Activated naive CD8-positive, alpha-beta T cell treated with anti-CD3 and anti-CD28 coated beads, Interleukin-2, amount 50 U/mL, for 24 hours (primary cell): Measurements from ENCODE around the gene IMP4.

Experiments
- ATAC-seq: fragments of 150-1000 bp; cut with Tn5 transposase; one replicate; pipeline ENCODE4 v1.10.0; 2021
- DNase-seq: peaks from one replicate; pipeline ENCODE4 v3.0.0; 2021
- H3K27ac Mint-ChIP-seq: one replicate; pipeline ENCODE4 v1.8.0; 2021; ENCODE audit warnings: mild to moderate bottlenecking, mixed read lengths
- H3K27me3 Mint-ChIP-seq: one replicate; pipeline ENCODE4 v1.8.0; 2021; ENCODE audit warnings: mixed read lengths
- H3K36me3 Mint-ChIP-seq: one replicate; pipeline ENCODE4 v1.8.0; 2021; ENCODE audit warnings: low read depth, mixed read lengths
- H3K4me1 Mint-ChIP-seq: one replicate; pipeline ENCODE4 v1.8.0; 2021; ENCODE audit warnings: mixed read lengths
- H3K4me3 Mint-ChIP-seq: one replicate; pipeline ENCODE4 v1.8.0; 2021; ENCODE audit warnings: mild to moderate bottlenecking, moderate library complexity, mixed read lengths
- H3K9me3 Mint-ChIP-seq: one replicate; pipeline ENCODE4 v1.8.0; 2021; ENCODE audit warnings: mixed read lengths

The IMP4 gene

GRCh38 chr2:130345091-130345490 lies 2.4 kb downstream of the IMP4 start:
- H3K9me3 Mint-ChIP-seq = no peaks in the 10 kb centered on the region
- no peak for ATAC-seq
- H3K27ac Mint-ChIP-seq = no peak overlapping the region
- DNase-seq = no peak
- H3K4me1 Mint-ChIP-seq = peaks cover 66% of the 10 kb centered on the region
- H3K36me3 Mint-ChIP-seq = peaks cover 58% of the 10 kb centered on the region
- H3K4me3 Mint-ChIP-seq = peak overlapping the region; percentile 100
- no peaks in the 10 kb centered on the region for H3K27me3 Mint-ChIP-seq

GRCh38 chr2:130345611-130346010 lies 2.9 kb downstream of the IMP4 start:
- Mint-ChIP-seq H3K36me3 (peaks cover 61% of the 10 kb centered on the region), H3K4me1 (peaks cover 61% of the 10 kb centered on the region), H3K9me3 (no peaks in the 10 kb centered on the region), H3K27me3 (no peaks in the 10 kb centered on the region), H3K27ac (no peak overlapping the region), H3K4me3 (peak overlapping the region; percentile 17)
- no peak for ATAC-seq
- no peak for DNase-seq

- DNase-seq (no peak), ATAC-seq (no peak)
- Mint-ChIP-seq H3K9me3 (no peaks in the 10 kb centered on the region), H3K27me3 (no peaks in the 10 kb centered on the region), H3K36me3 (peaks cover 62% of the 10 kb centered on the region), H3K27ac (peak overlapping the region; percentile 49), H3K4me3 (peak overlapping the region; percentile 14), H3K4me1 (peaks cover 57% of the 10 kb centered on the region)
Observed at GRCh38 chr2:130346041-130346740, 3.5 kb downstream of the IMP4 start.

- Mint-ChIP-seq H3K4me1 (peaks cover 54% of the 10 kb centered on the region), H3K4me3 (no peak overlapping the region), H3K27me3 (no peaks in the 10 kb centered on the region), H3K36me3 (peaks cover 62% of the 10 kb centered on the region), H3K27ac (peak overlapping the region; percentile 49), H3K9me3 (no peaks in the 10 kb centered on the region)
- no peak for ATAC-seq
- no peak for DNase-seq
Observed at GRCh38 chr2:130346741-130347066, 4.0 kb downstream of the IMP4 start.

GRCh38 chr2:130347220-130347925 lies 4.7 kb downstream of the IMP4 start:
- no peak for DNase-seq
- peaks cover 62% of the 10 kb centered on the region for H3K36me3 Mint-ChIP-seq
- H3K4me1 Mint-ChIP-seq = peaks cover 52% of the 10 kb centered on the region

GRCh38 chr2:130349174-130349573 lies 6.5 kb downstream of the IMP4 start:
- no peak overlapping the region for H3K4me3 Mint-ChIP-seq
- no peaks in the 10 kb centered on the region for H3K27me3 Mint-ChIP-seq
- peak overlapping the region; percentile 19 for H3K27ac Mint-ChIP-seq
- ATAC-seq (peak; percentile 55), DNase-seq (no peak)
- H3K36me3 Mint-ChIP-seq = peaks cover 56% of the 10 kb centered on the region
- H3K9me3 Mint-ChIP-seq = no peaks in the 10 kb centered on the region
- peaks cover 41% of the 10 kb centered on the region for H3K4me1 Mint-ChIP-seq

More at GRCh38 chr2:130347220-130347925, 4.7 kb downstream of the IMP4 start:
- ATAC-seq = no peak
- Mint-ChIP-seq H3K9me3 (no peaks in the 10 kb centered on the region), H3K27me3 (no peaks in the 10 kb centered on the region), H3K27ac (peak overlapping the region; percentile 37), H3K4me3 (no peak overlapping the region)

GRCh38 chr2:130351711-130352110 lies 9.0 kb downstream of the IMP4 start:
- Mint-ChIP-seq H3K27me3 (no peaks in the 10 kb centered on the region), H3K9me3 (no peaks in the 10 kb centered on the region), H3K4me1 (peaks cover 30% of the 10 kb centered on the region), H3K27ac (no peak overlapping the region), H3K4me3 (no peak overlapping the region), H3K36me3 (peaks cover 31% of the 10 kb centered on the region)
- DNase-seq (no peak), ATAC-seq (no peak)

- Mint-ChIP-seq H3K4me3 (no peak overlapping the region), H3K27ac (no peak overlapping the region), H3K4me1 (peaks cover 29% of the 10 kb centered on the region), H3K9me3 (no peaks in the 10 kb centered on the region), H3K36me3 (peaks cover 26% of the 10 kb centered on the region), H3K27me3 (no peaks in the 10 kb centered on the region)
- ATAC-seq (no peak), DNase-seq (no peak)
Observed at GRCh38 chr2:130352237-130352636, 9.5 kb downstream of the IMP4 start.

- DNase-seq (no peak), ATAC-seq (no peak)
- Mint-ChIP-seq H3K9me3 (no peaks in the 10 kb centered on the region), H3K4me3 (no peak overlapping the region), H3K4me1 (peaks cover 21% of the 10 kb centered on the region), H3K27me3 (no peaks in the 10 kb centered on the region), H3K27ac (no peak overlapping the region), H3K36me3 (peaks cover 13% of the 10 kb centered on the region)
Observed at GRCh38 chr2:130353291-130354138, 10.8 kb downstream of the IMP4 start.

GRCh38 chr2:130354139-130354428 lies 11.4 kb downstream of the IMP4 start:
- H3K27me3 Mint-ChIP-seq = no peaks in the 10 kb centered on the region
- H3K36me3 Mint-ChIP-seq = peaks cover 11% of the 10 kb centered on the region
- ATAC-seq = no peak
- H3K27ac Mint-ChIP-seq = no peak overlapping the region
- H3K9me3 Mint-ChIP-seq = no peaks in the 10 kb centered on the region
- DNase-seq = no peak
- peaks cover 17% of the 10 kb centered on the region for H3K4me1 Mint-ChIP-seq
- no peak overlapping the region for H3K4me3 Mint-ChIP-seq

- peaks cover 5% of the 10 kb centered on the region for H3K36me3 Mint-ChIP-seq
- no peaks in the 10 kb centered on the region for H3K27me3 Mint-ChIP-seq
- peak overlapping the region; percentile 75 for H3K4me3 Mint-ChIP-seq
- peak overlapping the region; percentile 31 for H3K27ac Mint-ChIP-seq
- no peak for ATAC-seq
- no peaks in the 10 kb centered on the region for H3K9me3 Mint-ChIP-seq
- no peak for DNase-seq
- H3K4me1 Mint-ChIP-seq = peaks cover 10% of the 10 kb centered on the region
Observed at GRCh38 chr2:130355172-130355577, 12.5 kb downstream of the IMP4 start.

- H3K4me3 Mint-ChIP-seq = peak within 1 kb of the TSS; percentile 75
- H3K4me1 Mint-ChIP-seq = peaks cover 10% of the 10 kb centered on the region
- H3K27ac Mint-ChIP-seq = peak within 1 kb of the TSS; percentile 31
- ATAC-seq = peak; percentile 96
- DNase-seq = peak; percentile 71
- no peaks in the 10 kb centered on the region for H3K9me3 Mint-ChIP-seq
- no peaks in the 10 kb centered on the region for H3K36me3 Mint-ChIP-seq
- H3K27me3 Mint-ChIP-seq = no peaks in the 10 kb centered on the region
Observed at GRCh38 chr2:130355578-130356431, 13.1 kb downstream of the IMP4 start, which contains the start of gene PTPN18. TSS of gene PTPN18 (plus strand) at chr2:130356056. CDS start at chr2:130356108, 52 bp downstream.

GRCh38 chr2:130357864-130358263 lies 15.2 kb downstream of the IMP4 start:
- ATAC-seq (no peak), DNase-seq (no peak)
- H3K9me3 Mint-ChIP-seq = no peaks in the 10 kb centered on the region
- no peak overlapping the region for H3K4me3 Mint-ChIP-seq
- peaks cover 2% of the 10 kb centered on the region for H3K27me3 Mint-ChIP-seq
- H3K36me3 Mint-ChIP-seq = no peaks in the 10 kb centered on the region
- no peak overlapping the region for H3K27ac Mint-ChIP-seq
- peaks cover 8% of the 10 kb centered on the region for H3K4me1 Mint-ChIP-seq
